GM12874 (cell line): Measurements from ENCODE around the gene PLXNB2.
A peak's percentile ranks its signal among the peaks of the same experiment; 100 is the strongest.

Experiments
- CTCF ChIP-seq: IDR thresholded peaks from 2 replicates; pipeline ENCODE4 v1.5.1; 2011; ENCODE audit warnings: low read depth, mild to moderate bottlenecking, control low read depth, low read length, moderate library complexity; ENCODE audit not compliant: insufficient read depth

PLXNB2 gene

GRCh38 chr22:50337262-50338041, 30.0 kb upstream of the PLXNB2 start:
- no peak for TF ChIP-seq CTCF

GRCh38 chr22:50329236-50329635, 21.8 kb upstream of the PLXNB2 start:
- TF ChIP-seq CTCF, result no peak

GRCh38 chr22:50327711-50328019, 20.2 kb upstream of the PLXNB2 start:
- TF ChIP-seq CTCF, result no peak

- peak; percentile 69 for TF ChIP-seq CTCF
Observed at GRCh38 chr22:50326956-50327710, 19.7 kb upstream of the PLXNB2 start, which contains the start of gene DENND6B. TSS of gene DENND6B (minus strand) at chr22:50327012. CDS start at chr22:50326988, 24 bp downstream.

GRCh38 chr22:50326225-50326955, 18.9 kb upstream of the PLXNB2 start:
- TF ChIP-seq CTCF, result no peak

- TF ChIP-seq CTCF, result no peak
Observed at GRCh38 chr22:50325444-50326224, 18.2 kb upstream of the PLXNB2 start.
